Transverse colon (tissue), 4 donors: ENCODE results near the gene FBXL17.

Experiments
- EP300 ChIP-seq: sonication (generic); formaldehyde crosslinking; IDR thresholded peaks from one replicate; pipeline ENCODE4 v1.6.1; 2017; ENCODE audit warnings: antibody characterized with exemption, low read depth
- POLR2A ChIP-seq: fragments of 450-650 bp; IDR thresholded peaks from one replicate; pipeline ENCODE4 v1.6.1; 2016; ENCODE audit warnings: antibody characterized with exemption, mild to moderate bottlenecking, moderate library complexity
- POLR2AphosphoS5 ChIP-seq, 3 donors: sonication (generic); formaldehyde crosslinking; IDR thresholded peaks; one replicate each; pipeline ENCODE4 v1.6.1; 2016; ENCODE audit warnings: antibody characterized with exemption in 3 of 3
- TF ChIP-seq, protein P1 (sequence below), 5 experiments: fragments of 200-600 bp in 3 of 5; fragments of 450-650 bp in 2 of 5; sonication (generic) in 3 of 5; IDR thresholded peaks; 1 replicate in 2 of 5; 2 replicates in 3 of 5; pipeline ENCODE4 v1.5.1; 2016 to 2017; ENCODE audit warnings: antibody characterized with exemption in 5 of 5, inconsistent platforms in 3 of 5, mild to moderate bottlenecking in 2 of 5, moderate library complexity in 1 of 5

DNA sequence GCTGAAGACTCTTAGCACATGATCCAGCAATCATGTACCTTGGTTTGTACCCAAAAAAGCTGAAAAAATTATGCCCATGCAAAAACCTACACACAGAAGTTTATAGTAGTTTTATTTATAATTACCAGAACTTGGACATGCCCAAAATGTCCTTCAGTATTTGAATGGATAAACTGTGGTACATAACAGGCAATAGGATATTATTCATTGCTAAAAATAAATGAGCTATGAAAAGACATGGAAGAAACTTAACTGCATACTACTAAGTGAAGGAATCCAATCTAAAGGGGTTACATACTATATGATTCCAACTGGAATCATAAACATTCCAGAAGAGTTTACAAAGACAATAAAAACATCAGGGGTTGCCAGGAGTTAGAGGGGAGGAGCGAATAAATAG lies 25.6 kb downstream of the FBXL17 start:
- TF ChIP-seq, protein P1, sequence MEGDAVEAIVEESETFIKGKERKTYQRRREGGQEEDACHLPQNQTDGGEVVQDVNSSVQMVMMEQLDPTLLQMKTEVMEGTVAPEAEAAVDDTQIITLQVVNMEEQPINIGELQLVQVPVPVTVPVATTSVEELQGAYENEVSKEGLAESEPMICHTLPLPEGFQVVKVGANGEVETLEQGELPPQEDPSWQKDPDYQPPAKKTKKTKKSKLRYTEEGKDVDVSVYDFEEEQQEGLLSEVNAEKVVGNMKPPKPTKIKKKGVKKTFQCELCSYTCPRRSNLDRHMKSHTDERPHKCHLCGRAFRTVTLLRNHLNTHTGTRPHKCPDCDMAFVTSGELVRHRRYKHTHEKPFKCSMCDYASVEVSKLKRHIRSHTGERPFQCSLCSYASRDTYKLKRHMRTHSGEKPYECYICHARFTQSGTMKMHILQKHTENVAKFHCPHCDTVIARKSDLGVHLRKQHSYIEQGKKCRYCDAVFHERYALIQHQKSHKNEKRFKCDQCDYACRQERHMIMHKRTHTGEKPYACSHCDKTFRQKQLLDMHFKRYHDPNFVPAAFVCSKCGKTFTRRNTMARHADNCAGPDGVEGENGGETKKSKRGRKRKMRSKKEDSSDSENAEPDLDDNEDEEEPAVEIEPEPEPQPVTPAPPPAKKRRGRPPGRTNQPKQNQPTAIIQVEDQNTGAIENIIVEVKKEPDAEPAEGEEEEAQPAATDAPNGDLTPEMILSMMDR (IDR thresholded peaks at IDR 0.05) = no peak
- no peak for TF ChIP-seq POLR2AphosphoS5 (IDR thresholded peaks at IDR 0.05)
- TF ChIP-seq POLR2A = no peak
- TF ChIP-seq EP300 = no peak
